GM19452 (cell line): Measurements from ENCODE around the gene LCLAT1.

Source experiments
- ATAC-seq: cut with Tn5 transposase; IDR thresholded peaks from one replicate; pipeline ENCODE4 v1.9.1; 2021; ENCODE audit not compliant: unreplicated experiment

LCLAT1 gene

DNA sequence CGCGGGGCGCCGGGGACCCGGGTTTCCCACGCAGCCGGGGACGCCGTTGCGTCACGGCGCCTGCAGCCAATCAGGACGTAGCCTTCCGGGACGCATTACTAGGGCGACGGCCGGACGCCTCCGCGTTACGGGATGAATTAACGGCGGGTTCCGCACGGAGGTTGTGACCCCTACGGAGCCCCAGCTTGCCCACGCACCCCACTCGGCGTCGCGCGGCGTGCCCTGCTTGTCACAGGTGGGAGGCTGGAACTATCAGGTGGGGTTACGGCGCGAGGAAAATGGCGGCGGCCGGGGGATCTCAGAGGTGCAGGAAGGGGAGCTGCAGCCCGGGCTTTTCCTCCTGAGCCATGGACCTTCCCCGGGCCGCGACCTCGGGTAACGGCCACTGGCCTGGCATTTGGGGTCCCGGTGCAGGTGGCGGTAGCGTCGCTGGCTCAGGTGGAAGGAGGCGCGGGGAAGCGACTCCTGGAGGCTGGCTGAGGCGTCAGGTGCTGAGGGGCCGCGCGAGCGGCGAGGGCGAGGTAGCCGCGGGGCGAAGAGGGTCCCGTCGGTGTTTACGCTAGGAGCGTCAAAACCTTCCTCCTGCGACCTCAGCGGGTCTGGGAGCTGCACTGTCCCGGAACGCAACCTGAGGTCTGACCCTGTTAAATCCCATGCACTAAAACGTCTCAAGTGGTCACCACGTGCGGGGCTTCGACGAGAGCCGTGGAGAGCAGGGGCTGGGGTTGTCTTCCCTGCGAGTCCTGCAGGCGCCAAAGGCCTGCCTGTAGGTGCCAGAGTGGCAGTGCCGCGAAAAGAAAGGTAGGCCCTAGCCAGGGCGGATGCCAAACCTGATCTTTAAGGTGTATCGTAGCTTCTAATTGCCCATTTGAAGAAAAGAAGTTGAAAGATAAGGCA lies at the start of gene LCLAT1:
Gene LCLAT1 (plus strand): TSS at position 98 of the 897 bp plus-strand sequence. CDS start 78,345 bp downstream, outside the sequence.
- peak; percentile 98 for ATAC-seq

DNA sequence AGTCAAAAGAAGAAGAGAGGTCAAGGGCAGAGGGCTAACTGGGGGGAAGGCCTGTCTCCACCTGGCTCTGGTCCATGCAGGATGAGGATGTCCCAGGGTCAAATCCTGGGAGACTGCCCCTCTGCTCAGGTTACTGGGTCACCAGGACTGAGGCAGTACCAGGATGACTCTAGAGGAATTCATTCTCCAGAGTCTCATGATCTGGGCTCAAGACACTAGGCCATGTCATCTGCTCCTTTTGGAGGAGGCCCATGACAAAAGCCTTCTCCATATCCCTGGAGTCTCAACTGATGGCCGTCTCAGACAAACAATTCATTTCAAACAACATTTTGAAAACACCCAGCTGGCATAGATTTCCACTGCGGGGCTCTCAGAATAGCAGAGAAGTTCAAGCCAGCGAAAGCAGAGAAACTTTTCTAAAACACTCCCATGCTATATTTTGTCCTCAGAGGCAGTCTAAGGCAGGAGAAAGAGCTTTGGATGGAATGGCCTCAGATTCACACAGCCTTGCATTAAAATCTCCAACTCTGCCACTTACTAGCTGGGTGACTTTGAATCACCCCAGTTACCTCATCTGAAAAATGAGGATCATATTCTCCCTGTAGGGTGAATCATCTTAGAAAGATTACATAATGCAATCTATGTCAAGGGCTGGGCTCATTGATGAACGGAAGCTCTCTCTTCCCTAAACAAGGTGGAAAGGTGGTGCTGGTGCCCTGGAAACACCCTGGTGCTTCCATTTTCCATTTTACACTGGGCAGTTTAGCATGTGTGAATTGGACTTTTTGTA lies 48.8 kb upstream of the LCLAT1 start:
- ATAC-seq: no peak

DNA sequence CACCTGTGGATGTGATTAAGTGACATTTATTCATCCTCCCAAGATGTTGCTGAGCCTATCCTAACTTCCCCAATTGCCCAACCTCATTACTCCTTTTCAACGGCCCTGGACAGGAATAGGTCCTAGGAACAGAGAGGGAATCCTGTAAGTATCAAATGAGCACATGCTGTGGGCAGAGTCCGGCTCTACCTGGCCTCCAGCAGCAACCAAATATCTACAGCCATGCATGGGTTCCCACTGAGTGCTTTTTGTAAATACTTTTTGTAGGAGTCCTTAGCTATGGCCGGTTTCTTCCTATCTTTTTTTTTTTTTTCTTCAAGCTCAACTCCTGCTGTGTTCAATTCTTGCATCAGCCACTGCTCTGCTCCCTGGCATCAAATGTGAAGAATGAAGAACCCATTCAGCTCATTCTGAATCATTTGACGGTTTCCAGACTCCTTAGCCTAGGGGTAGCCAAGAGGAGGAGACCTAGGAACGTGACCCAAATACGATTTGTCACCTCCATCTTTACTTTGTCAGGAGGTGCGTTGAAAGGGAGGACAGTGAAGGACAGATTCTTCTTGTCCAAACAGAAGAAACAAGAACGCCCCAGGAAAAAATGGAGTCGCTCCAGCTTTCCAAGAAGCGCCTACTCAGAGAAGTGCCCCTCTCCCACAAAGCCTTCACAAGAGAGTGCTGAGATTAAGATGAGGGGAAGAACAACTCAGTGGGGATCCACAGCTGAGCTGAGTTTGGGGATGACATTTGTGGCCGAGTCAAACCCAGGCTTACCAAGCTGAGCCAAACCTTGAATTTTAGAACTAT lies 46.7 kb upstream of the LCLAT1 start:
- no peak for ATAC-seq

DNA sequence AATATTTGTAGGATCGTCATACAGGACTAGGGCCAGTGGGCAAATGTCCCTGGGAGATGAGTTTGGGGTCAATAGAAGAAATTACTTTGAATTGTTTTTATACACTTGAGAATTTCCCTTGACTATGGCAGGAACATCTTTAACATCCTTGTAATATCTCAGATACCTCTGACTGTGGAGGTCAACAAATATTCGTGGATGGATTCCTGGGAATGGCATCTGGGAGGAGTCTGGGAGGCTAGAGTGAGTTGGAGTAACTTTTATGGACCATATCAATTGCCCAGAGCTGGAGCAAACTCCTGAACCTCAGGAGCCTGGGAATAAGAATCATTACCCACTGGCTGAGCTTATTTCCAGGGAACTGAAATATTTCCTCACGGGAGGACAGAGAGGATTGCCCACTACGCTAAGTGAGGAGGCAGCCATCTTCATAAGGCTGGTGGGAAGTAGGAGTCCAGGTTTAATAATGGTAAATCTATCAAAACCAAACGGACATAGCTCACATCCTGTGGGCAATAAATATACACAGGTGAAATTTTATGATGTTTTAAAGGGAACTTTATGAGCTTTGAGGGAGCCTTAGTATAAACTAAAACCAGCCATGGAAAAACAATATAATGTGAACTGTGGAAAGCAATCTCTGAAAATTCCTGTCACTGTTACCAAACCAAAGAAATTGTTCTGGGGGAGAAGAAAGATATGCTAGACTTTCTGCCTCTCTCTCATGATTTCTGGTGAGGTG lies 44.4 kb upstream of the LCLAT1 start:
- ATAC-seq: no peak

DNA sequence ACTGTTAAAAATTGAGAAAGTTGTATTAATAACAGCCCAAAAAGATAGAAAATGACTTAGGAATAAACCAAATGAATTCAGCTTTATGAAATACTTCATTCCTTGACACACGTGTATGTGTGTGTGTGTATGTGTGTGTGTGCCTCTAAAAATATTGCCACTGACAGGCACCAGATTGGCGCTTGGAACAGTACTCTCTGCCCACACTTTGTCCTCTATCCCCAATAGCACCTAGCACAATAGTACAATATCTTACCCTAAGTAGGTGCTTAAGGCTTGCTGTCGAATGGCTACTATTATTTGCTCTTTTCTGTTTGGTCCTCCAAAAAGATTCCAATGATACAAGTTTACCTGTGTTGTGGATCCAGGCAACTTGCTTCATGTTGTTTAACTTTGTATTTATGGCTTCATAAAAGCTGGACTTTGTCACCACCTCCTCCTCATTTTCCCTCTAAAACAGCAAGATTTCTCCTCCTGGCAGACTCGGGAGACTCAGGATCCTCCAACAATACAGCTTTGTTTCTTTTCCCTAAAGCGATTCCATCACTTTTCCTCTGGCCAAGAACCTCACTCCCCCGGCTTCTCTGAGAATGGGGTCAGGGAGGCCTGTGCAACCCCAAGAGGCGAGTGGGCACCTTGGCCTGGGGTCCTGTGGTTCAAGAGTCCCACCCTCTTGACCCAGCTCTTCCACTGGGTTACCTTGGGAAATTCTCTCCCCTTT lies 43.3 kb upstream of the LCLAT1 start:
- ATAC-seq: no peak

DNA sequence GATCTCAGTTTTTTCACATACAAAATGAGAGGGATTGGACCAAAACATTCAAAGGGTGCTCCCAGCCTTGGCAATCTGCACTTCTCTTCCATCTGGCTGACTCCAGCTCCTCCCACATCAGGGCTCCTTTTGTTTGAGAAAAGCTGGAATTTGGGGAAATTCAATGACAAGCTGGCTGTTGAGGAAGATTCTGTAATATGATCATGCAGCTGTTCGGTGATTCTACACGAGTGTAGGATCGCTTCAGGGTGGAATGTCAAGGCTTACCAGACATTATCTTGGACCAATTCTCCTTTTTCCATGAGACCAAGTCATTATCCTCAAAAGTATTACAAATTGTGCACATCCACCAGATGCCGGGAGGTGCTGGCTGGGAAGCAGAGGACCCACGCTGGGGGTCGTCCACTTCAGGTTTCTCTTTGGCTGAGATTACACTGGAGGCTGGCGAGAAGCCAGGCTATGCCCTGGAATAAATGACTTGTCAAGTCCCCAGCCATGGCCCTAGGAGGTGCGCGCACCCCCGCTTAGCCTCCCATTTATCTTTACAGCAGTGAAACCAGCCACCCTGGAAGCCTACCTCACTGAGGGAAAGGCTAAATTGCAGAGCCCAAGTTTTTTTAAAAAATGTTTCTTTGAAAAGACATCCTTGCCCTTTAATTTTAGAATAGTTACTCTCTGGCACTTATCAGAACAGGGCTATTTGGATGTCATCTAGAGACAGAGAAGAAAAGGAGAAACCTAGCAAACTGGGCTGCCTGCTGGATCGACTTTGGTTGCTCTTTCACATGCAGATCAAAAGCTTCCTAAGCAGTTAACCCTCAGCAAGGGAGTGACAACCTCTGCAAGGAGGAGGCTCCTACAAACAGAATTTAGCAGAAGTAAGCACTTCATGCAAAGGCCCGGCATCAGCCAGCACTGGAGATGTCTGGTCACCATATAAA lies 42.5 kb upstream of the LCLAT1 start:
- ATAC-seq: no peak

DNA sequence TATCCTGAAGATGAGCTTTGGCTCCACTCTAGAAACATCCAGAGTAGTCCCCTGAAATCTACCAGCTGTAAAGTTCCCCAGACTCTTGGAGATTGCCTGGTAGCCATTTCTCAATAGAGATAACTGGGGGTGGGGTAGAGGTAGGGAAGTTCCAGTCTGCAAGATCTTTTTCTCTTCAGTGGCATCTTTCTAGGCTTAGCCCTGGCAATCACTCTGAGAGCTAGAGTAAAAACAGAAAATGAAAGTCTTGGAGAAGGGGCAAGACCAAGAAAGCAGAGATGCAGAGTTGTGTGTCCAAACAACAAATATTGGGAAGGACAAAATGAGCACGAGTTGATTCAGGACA lies 41.8 kb upstream of the LCLAT1 start:
- no peak for ATAC-seq

DNA sequence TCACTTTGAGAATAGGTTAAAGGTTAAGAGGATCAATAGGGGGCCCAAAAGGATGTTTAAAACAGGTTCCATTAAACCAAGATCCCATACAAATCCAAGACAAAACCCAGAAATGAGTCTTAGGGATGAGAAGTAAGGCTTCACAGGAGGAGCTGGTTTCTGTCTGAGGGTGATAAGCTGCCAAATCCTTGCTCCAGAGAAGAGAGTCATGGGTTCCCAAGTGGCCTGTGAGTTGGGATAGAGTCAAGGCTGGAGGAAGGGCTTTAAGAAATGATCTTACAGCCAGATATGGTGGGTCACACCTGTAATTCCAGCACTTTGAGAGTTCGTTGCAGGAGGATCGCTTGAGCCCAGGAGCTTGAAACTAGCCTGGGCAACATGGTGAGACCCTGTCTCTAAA lies 40.2 kb upstream of the LCLAT1 start:
- no peak for ATAC-seq

DNA sequence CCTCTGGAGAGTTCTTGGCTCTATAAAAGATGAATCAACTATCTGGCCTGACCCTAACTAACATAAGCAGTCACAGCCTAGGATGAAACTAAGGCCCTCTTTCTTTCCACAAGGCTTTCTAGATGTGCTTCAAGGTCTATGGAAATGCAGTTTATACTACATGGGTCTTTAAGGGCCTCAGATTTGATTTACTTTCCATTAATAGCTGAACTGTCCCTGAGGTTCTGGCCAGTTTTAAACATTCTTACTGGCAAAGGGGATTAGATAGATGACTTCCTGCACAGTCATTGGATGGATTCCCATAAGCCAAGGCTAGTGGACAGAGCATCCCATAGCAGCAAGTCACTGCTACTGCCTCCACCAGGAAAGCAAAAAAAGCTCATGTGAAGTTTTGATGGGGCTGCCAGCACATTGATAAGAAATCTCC lies 38.1 kb upstream of the LCLAT1 start:
- no peak for ATAC-seq

DNA sequence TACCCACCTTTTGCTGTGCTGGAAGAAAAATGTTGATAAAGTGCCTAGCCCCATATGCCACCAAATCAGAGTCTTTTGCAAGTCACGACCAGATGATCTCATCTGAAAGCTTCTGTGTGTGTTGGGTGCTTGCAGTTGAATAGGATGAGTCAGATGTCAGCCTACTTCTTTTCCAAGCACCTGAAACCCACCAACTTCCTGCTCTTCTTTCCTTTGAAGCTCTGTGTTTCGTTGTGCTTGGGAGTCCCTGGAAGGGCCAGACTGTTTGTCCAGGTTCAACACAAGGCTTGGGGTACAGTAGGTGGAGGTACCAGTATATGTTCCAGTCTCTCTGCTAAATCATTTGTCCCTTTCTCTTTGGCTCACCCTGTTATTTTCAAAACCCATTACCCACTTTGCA lies 36.8 kb upstream of the LCLAT1 start:
- no peak for ATAC-seq

DNA sequence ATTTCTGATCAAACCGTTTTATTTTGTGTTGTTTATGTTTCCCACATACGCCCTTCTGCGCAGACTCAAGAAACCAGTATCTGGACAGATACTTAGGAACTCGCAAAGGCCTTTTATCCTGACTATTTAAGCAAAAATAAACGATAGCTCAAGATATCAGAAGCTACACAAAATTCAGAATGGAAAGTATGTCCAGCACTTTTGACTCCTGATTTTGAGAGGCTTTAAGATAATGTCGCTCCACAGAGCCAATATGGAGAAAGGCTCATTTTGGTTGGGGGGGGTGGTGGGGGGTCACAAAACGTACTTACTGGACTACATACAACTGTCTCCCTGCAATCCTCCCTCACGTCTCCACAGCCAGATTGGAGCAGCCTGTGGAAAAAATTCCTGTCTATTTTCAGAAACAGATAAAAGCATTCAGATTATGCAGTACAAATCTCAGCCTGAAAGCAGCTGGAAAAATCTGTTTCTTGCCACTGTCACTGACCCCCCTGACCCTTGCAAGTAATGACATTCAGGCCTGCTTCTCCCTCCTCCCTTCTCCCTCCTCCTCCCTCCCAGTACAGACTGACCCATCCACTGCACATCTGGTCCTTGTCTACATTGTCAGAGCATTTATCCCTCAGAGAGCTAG lies 34.9 kb upstream of the LCLAT1 start:
- no peak for ATAC-seq

DNA sequence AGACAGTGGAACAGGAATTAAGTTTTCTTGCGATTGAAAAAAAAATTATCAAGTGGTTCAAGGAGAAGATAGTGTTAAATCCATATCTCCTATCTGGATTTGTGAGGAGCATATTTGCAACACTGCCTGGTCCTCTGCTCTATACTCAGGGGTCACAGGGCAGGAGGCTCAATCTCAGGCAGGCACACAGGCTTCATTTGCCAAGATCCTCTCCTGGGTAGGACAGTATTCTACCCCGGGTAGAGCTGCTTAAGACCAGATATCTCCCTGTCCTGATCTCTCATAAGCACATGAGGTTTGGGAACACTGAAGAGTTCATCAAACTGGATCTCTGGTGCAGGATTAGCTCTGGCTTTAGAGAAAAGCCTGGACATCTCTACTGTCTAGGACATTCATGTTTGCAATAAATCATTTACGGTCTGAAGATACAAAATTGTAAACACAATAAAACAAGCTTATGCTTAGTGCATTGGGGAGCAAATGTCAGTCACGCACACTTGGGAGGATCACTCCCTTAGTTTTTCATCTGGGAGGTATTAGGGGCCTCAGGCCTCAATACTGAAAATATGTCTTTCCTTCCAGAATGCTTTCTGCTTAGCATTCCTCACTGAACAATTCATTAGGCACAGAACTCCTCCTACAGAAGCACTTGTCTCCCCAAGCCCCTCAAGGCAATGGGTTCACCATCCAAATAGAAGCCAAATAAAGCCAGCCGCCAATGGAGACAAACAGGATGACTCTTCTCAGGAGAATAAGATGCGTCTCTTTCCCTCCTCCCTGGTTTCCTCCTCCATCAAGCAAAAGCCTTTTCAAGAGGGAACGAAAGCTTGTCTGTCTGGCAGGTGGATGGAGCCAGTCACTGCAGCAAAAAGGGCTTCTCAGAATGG lies 34.1 kb upstream of the LCLAT1 start:
- no peak for ATAC-seq

DNA sequence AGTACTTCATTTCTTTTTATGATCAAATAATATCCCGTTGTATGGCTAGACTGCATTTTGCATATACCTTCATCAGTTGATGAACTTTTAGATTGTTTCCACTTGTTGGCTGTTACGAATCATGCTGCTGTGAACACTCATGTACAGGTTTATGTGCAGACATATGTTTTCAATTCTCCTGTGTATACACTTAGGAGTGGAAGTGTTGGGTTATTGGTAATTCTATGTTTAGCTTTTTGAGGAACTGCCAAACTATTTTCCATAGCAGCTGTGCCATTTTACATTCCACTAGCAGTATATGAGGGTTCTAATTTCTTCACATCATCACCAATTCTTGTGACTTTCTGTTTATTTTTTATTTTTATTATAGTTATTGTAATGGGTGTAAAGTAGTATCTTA lies 32.1 kb upstream of the LCLAT1 start:
- no peak for ATAC-seq

DNA sequence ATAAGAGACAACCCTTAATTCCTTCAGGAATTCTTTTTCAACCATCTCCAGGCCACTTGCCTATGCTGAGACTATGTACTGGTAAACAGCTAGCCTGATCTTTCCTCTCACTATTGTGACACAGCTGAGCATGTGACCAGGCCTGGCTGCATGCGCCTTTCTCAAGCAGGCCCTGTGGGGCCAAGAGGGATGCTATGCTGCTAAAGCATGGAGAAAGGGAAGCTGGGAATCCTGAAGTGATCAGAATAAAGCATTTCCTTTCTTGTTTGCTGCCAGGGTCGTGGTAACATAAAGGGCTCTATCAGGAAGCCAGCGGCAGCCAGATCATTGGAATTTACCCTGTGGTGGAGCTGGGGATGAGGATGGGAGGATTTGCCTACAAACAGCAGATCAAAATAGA lies 29.8 kb upstream of the LCLAT1 start:
- no peak for ATAC-seq

DNA sequence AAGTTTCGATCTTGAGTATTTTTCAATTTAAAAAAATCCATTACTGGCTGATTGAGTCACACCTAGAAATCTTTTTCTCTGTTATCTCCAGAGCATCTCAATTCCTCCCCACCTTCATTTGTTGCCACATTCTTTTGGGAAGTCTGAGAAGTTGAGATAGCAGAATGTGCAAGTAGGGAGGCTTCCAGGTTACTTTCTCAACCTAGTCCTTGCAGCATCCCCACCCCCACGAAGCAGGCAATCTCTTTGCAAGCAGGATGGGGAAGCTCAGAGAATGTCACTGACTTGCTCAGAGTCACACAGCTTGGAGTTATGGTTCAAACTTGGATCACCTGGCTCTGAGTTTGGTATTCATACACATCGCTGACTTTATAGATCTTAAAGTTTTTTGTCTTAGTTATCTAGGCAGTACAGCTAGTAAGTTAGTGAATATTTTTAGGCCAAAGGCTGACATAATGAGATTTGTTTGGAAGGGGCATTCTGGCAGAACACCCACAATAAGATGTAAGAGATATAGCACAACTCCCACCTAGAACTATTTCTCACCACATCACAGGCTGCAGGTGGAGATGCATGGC lies 25.9 kb upstream of the LCLAT1 start:
- ATAC-seq: no peak

DNA sequence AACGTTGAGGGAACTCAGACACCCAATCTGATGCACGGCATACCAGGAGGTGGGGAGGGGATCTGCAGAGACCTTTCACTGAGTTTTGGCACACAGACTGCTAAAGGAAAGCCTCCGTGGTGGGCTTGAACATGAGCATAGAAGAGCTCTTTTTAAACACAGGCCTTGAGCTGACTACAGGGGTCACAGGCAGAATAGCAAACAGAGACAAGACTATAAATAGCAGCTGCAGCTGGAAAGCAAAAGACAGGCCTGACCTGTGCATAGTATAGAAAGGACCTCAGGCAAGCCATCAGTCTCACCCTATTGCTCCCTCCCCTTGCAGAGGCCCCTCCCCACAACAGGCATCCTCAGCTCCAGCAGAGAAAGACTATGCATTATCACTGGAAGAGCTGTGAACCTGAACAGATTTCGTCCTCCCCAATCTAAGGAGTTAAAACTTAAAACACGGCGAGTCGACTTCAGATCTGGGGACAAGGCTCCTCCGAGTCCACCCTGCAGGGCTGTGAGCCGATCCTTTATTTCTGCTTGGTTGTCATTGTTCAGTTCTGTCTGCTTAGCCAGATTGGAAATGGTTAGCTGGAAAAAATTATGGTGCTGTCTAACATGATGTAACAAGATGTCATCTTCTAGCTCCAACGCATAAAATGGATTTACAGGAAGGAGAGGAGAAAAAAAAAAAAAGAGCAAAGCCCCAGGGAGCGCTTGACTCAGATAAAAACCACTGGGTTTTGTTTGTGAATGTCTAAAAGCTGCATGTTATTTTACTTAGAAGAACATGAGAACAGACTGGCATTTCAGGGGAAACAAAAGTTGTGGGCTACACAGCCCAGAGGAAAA lies 25.2 kb upstream of the LCLAT1 start:
- ATAC-seq: no peak
